Right atrium auricular region (tissue), 2 donors: ENCODE data around the gene DCST1. TPM values are rescaled to one million over a fixed set of nuclear protein-coding genes. Genes with fewer than 3 reads are reported as not detected.

Experiments used
- DNase-seq: peaks from one replicate; pipeline ENCODE4 v3.0.0-alpha.2; 2019; ENCODE audit warnings: low spot score
- H3K27ac ChIP-seq, 2 donors: fragments of 200-600 bp; sonication (generic); 1 replicate in 1 of 2; 2 replicates in 1 of 2; pipeline ENCODE4 v1.5.1; 2016 to 2019
- H3K27me3 ChIP-seq, 2 donors: fragments of 200-600 bp; sonication (generic); one replicate each; pipeline versions ENCODE4 v1.5.1 to v1.6.0; 2017 to 2019
- H3K36me3 ChIP-seq: fragments of 200-600 bp; sonication (generic); one replicate; pipeline ENCODE4 v1.5.1; 2016
- H3K4me1 ChIP-seq, 2 donors: fragments of 200-600 bp; sonication (generic); one replicate each; pipeline versions ENCODE4 v1.5.1 to v1.6.0; 2017 to 2019
- H3K4me3 ChIP-seq, 2 donors: fragments of 200-600 bp; sonication (generic); 1 replicate in 1 of 2; 2 replicates in 1 of 2; pipeline ENCODE4 v1.5.1; 2017 to 2019; ENCODE audit warnings: mild to moderate bottlenecking in 1 of 2, moderate library complexity in 1 of 2
- H3K9me3 ChIP-seq, 2 donors: fragments of 200-600 bp; sonication (generic); one replicate each; pipeline ENCODE4 v1.5.1; 2019
- CTCF ChIP-seq, 2 donors: fragments of 200-600 bp; sonication (generic); IDR thresholded peaks; one replicate each; pipeline ENCODE4 v1.5.1; 2019; ENCODE audit warnings: antibody characterized with exemption in 2 of 2
- total RNA-seq, 2 donors: library from RNA; depleted of rRNA; stranded (reverse); fragments of >200 nt; gene quantifications; one replicate each; pipeline ENCODE4 v1.1.0, GENCODE V29; 2016

The DCST1 gene
- total RNA-seq, 2 donors from 2014 or later, result not detected

DNA sequence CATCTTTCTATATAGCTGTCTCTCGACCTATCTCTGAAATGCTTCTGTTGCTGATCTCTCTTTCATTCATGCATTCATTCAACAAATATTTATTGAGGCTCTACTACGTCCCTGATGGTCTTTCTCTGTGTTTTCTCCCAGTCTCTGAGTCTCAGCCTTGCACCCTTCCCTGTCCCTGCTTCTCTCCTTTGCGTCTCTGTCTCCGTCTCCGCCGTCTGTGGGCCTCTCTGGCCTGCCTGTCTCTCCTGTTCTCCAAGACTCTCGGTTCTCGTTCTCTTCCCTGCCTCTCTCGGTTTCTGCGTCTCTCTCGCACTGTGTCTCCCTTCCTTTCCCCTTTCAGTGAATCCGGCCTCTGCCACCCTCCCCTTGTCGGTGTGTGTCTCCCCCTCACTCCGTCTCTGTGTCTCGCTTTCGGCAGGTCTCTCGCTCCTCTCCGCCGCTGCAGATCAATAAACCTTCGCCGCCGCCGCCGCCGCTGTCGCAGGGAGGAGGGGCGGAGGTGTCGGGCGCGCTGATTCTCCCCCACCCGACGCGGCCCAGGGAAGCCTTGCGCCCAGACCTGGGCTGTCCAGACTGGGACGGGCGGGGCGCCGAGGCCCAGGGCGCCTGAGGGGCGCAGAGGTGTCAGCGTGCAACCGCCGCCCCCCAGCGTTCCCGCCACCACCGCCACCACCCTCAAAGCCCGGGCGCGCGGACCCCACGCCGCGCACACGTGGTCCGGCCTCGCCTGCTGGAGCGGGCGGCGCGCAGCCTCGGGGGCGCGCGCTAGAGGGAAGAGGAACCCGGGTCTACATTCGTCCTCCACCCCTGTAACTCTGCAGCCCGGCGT is 48.1 kb downstream of the DCST1 start:
- Histone ChIP-seq H3K9me3 (no peaks in the 10 kb centered on the region), H3K4me3 (peak overlapping the region in 1 of 2 donors; percentile 24), H3K27ac (no peak overlapping the region), H3K36me3 (no peaks in the 10 kb centered on the region), H3K4me1 (peaks cover 0 to 66% of the 10 kb centered on the region in 2 donors), H3K27me3 (peaks cover 31 to 48% of the 10 kb centered on the region in 2 donors)
- TF ChIP-seq CTCF (IDR thresholded peaks at IDR 0.05), result no peak
- DNase-seq, result no peak

- DNase-seq, result no peak
- Histone ChIP-seq H3K27me3 (peaks cover 31 to 48% of the 10 kb centered on the region in 2 donors), H3K4me3 (peak overlapping the region in 1 of 2 donors; percentile 24), H3K9me3 (no peaks in the 10 kb centered on the region), H3K27ac (no peak overlapping the region), H3K4me1 (peaks cover 0 to 73% of the 10 kb centered on the region in 2 donors), H3K36me3 (no peaks in the 10 kb centered on the region)
- no peak for TF ChIP-seq CTCF (IDR thresholded peaks at IDR 0.05)
Observed at GRCh38 chr1:155082301-155083051, 48.9 kb downstream of the DCST1 start.

DNA sequence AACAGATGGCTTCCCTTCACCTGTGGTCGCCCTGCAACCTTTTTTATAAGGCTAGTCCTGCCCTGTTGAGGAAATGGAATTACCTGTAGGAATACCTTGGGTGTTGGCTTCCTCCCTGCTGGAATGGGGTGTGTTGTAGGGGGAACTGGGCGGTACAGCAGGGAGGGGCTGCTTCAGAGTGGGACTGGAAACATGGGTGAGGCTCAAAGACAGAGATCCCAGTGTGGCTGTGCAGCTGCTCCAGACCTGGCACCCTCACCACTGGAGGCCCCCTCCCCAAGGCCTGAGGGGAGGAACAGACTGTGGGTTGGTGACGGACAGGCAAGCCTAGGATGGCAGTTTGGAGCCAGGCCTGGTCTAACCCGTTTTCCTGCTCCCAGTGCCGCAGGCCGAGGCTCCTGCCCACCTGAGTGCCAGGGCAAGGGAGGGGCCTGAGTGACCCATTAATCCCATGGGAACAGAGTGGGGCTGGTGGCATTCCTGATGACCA is 49.5 kb downstream of the DCST1 start:
- Histone ChIP-seq H3K27me3 (peaks cover 31 to 48% of the 10 kb centered on the region in 2 donors), H3K4me1 (peaks cover 0 to 73% of the 10 kb centered on the region in 2 donors), H3K9me3 (no peaks in the 10 kb centered on the region), H3K27ac (no peak overlapping the region), H3K4me3 (no peak overlapping the region), H3K36me3 (no peaks in the 10 kb centered on the region)
- DNase-seq, result no peak
- no peak for TF ChIP-seq CTCF (IDR thresholded peaks at IDR 0.05)

DNA sequence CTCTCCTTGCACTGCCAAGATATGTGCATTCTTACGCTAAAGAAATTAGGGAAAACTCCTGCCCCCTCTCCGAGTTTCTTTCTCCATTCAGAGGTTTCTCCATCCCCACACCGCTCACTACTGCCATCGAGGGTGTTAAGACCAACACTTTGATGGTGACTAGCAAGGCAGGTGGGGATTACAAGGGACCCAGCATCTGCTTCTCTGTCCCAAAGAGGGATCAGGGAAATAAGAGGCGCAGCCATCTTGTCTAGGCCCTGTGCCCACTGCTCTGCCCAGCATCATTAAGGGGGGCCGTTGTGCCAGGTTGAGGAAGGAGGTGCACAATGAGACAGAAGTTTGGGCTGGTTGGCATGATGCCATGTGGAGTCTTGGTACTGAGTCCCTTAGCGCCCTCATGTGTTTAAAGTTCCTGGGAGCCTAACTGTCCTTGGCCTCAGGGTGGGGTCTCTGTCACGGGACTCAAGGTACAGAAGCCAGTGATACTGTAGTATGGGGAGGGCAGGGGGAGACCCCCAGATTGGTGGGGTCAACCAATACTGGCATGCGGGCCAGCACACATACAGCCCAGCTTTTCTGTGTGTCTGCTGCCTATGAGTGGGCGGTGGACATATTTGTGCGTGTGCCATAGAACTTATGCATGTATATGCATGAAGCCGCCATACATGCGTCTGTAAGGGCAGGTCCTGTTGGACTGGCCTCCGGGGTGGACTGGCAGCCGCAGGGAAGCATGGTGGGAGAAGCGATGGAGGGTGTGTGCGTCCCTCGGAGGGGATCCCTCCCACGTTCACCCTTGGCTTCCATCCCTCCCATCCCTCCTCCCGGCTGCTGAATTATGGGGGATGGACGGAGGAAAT is 50.5 kb downstream of the DCST1 start:
- Histone ChIP-seq H3K36me3 (no peaks in the 10 kb centered on the region), H3K27me3 (peaks cover 31 to 48% of the 10 kb centered on the region in 2 donors), H3K4me1 (peaks cover 0 to 68% of the 10 kb centered on the region in 2 donors), H3K4me3 (peak overlapping the region; percentile 56 to 73), H3K27ac (peak overlapping the region in 1 of 2 donors; percentile 94), H3K9me3 (no peaks in the 10 kb centered on the region)
- DNase-seq, result no peak
- no peak for TF ChIP-seq CTCF (IDR thresholded peaks at IDR 0.05)
